Fibroblast of villous mesenchyme (primary cell): Measurements from ENCODE around the gene NOSIP. TPM values are rescaled to one million over a fixed set of nuclear protein-coding genes. Genes with fewer than 3 reads are reported as not detected.

Experiments used
- DNase-seq: peaks from one replicate; pipeline ENCODE4 v3.0.0-alpha.2; 2010; ENCODE audit warnings: low read depth
- H3K4me3 ChIP-seq: 2 replicates; pipeline ENCODE4 v1.5.1; 2011; ENCODE audit warnings: low read depth, mild to moderate bottlenecking, low read length
- total RNA-seq: library from RNA; depleted of rRNA; stranded (reverse); fragments of >200 nt; gene quantifications from 2 replicates; pipeline ENCODE4 v1.2.3, GENCODE V29; 2012
- TF ChIP-seq, protein P1 (sequence below): IDR thresholded peaks from 2 replicates; pipeline ENCODE4 v1.5.1; 2012; ENCODE audit warnings: low read depth, mild to moderate bottlenecking, low read length; ENCODE audit not compliant: insufficient read depth

NOSIP gene
- total RNA-seq, 1 donor, result 76.9 TPM

- TF ChIP-seq, protein P1, sequence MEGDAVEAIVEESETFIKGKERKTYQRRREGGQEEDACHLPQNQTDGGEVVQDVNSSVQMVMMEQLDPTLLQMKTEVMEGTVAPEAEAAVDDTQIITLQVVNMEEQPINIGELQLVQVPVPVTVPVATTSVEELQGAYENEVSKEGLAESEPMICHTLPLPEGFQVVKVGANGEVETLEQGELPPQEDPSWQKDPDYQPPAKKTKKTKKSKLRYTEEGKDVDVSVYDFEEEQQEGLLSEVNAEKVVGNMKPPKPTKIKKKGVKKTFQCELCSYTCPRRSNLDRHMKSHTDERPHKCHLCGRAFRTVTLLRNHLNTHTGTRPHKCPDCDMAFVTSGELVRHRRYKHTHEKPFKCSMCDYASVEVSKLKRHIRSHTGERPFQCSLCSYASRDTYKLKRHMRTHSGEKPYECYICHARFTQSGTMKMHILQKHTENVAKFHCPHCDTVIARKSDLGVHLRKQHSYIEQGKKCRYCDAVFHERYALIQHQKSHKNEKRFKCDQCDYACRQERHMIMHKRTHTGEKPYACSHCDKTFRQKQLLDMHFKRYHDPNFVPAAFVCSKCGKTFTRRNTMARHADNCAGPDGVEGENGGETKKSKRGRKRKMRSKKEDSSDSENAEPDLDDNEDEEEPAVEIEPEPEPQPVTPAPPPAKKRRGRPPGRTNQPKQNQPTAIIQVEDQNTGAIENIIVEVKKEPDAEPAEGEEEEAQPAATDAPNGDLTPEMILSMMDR, result no peak
- H3K4me3 ChIP-seq, result no peak overlapping the region
- no peak for DNase-seq
Measured at GRCh38 chr19:49615861-49616260, 35.5 kb upstream of the NOSIP start.

DNA sequence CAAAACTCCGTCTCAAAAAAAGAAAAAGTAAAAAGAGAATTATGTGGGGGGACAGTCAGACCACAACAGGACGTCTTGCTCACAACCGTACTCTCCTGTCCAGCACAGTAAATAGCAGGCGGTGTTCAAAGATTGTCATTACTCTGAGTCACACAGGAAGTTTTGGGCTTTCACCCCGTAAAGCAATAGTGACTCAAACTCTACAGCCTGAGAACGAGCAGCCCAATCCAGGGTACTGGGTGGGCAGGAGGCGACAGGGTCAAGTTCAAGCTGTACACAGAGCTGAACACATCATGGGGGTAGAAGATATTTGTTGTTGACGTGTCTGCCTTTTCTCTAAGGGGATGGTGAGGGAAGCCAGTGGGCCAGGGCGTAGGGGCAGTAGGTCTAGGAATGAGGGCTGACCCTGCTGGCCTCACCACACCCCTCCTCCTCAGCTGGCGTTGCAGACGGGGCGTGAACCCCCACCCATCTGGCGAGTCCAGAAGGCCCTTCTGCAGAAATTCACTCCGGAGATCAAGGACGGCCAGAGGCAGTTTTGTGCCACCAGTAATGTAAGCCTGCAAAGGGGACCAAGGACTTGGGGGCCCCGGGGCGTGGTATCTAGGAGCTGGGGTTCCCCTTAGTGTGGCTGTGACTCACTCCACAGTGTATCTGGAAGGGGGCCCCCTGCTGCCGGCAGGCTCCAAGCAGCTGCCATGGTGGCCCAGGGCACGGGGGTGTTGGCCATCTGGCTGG lies 33.9 kb upstream of the NOSIP start:
- peak; percentile 91 for DNase-seq
- TF ChIP-seq, protein P1, result peak; percentile 37
- H3K4me3 ChIP-seq, result no peak overlapping the region

GRCh38 chr19:49613374-49613773 lies 33.0 kb upstream of the NOSIP start:
- TF ChIP-seq, protein P1, result no peak
- DNase-seq, result peak; percentile 47
- H3K4me3 ChIP-seq, result no peak overlapping the region

DNA sequence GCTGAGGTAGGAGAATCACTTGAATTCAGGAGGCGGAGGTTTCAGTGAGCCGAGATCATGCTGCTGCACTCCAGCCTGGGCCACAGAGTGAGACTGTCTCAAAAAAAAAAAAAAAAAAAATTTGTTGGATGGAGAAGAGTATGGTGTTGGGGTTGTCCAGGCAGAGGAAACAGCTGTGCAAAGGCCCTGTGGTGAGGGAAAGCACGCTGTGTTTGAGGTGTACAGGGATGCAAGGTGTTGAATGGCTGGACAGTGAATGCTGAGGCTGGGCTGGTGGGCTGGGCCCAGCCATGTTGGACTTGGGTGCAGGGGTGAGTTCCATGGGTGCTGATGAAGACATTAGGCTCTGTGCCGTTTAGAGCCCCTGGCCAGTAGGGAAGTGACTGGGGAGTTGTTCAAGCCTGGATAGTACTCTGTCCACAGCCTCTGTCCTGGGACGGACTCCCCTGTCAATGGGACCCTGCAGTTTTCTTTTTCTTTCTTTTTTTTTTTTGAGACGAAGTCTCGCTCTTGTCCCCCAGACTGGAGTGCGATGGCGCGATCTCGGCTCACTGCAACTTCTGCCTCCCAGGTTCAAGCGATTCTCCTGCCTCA lies 29.2 kb upstream of the NOSIP start:
- no peak for DNase-seq
- H3K4me3 ChIP-seq, result no peak overlapping the region
- TF ChIP-seq, protein P1, result no peak

DNA sequence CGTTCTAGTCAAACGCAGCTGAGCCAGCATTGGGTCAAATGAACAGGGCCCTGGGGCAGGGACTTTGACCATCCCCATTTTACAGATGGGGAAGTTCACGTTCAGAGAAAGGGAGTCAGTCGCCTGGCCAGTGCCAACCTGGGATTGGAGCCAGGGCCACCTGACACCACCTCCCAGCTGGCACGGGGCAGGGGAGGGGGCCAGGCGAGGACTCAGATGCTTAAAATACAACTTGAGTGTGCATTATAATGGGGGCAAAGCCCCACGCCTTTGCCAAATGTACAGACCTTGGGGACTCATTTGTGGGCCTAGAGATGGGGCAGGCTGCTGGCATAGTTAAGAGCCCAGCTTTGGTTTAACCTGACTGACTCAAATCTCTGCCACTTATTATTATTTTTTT lies 25.2 kb upstream of the NOSIP start:
- DNase-seq, result no peak
- H3K4me3 ChIP-seq, result no peak overlapping the region
- TF ChIP-seq, protein P1, result no peak

GRCh38 chr19:49602806-49603205 lies 22.4 kb upstream of the NOSIP start:
- DNase-seq, result no peak
- TF ChIP-seq, protein P1, result no peak
- H3K4me3 ChIP-seq, result no peak overlapping the region

DNA sequence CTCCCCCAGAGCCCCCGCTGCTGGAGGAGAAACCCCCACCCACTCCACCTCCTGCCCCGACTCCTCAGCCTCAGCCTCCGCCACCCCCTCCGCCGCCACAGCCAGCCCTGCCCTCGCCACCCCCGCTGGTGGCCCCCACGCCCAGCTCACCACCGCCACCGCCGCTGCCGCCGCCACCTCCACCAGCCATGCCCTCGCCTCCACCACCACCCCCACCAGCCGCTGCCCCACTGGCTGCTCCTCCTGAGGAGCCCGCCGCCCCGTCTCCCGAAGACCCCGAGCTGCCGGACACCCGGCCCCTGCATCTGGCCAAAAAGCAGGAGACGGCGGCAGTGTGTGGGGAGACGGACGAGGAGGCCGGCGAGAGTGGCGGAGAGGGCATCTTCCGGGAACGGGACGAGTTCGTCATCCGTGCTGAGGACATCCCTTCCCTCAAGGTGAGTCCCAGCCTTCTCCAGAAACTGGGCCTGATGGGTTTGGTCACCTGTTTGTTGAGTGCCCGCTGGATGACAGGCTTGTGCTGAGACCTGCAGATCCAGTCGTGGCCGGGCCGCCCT lies 21.2 kb upstream of the NOSIP start:
- TF ChIP-seq, protein P1, result no peak

More for the DNA sequence above, 21.2 kb upstream of the NOSIP start:
- H3K4me3 ChIP-seq, result no peak overlapping the region
- no peak for DNase-seq
